WTC11 (cell line): Measurements from ENCODE around the gene TMPRSS13. TPM values are rescaled to one million over a fixed set of nuclear protein-coding genes. Genes with fewer than 3 reads are reported as not detected.

Experiments
- ATAC-seq: fragments of 200-7000 bp; cut with Tn5 transposase; 2 replicates; pipeline ENCODE4 v1.10.0; 2021; ENCODE audit warnings: mild to moderate bottlenecking, moderate library complexity
- CTCF ChIA-PET: fragments of 300-600 bp; sonication (Branson Sonifier 250); formaldehyde crosslinking; loops from one replicate; lab custom pipeline; 2021; ENCODE audit warnings: antibody characterized with exemption; lab: Charles Lee
- POLR2A ChIA-PET: fragments of 350-600 bp; sonication (Branson Sonifier 250); formaldehyde crosslinking; loops from one replicate; lab custom pipeline; 2021; ENCODE audit warnings: antibody characterized with exemption; lab: Charles Lee
- DNase-seq: peaks from one replicate; pipeline ENCODE4 v3.0.0; 2021; ENCODE audit warnings: low spot score
- H3K27ac Mint-ChIP-seq: 2 replicates; pipeline ENCODE4 v1.8.0; 2021; ENCODE audit warnings: mixed read lengths
- H3K27me3 Mint-ChIP-seq: 2 replicates; pipeline ENCODE4 v1.8.0; 2021; ENCODE audit warnings: low read depth, mild to moderate bottlenecking, moderate library complexity, mixed read lengths
- H3K36me3 Mint-ChIP-seq: 2 replicates; pipeline ENCODE4 v1.8.0; 2021; ENCODE audit warnings: mixed read lengths
- H3K4me1 Mint-ChIP-seq: 2 replicates; pipeline ENCODE4 v1.8.0; 2022; ENCODE audit warnings: mixed read lengths
- H3K4me3 Mint-ChIP-seq: 2 replicates; pipeline ENCODE4 v1.8.0; 2021; ENCODE audit warnings: mild to moderate bottlenecking, moderate library complexity, mixed read lengths
- H3K9me3 Mint-ChIP-seq: 2 replicates; pipeline ENCODE4 v1.8.0; 2021; ENCODE audit warnings: mixed read lengths
- E2F5 ChIP-seq: sonication (generic); formaldehyde crosslinking; IDR thresholded peaks from 2 replicates; pipeline ENCODE4 v1.8.1; 2022; ENCODE audit warnings: mild to moderate bottlenecking, moderate library complexity, missing genetic modification reagents
- EMX1 ChIP-seq: fragments of 250-450 bp; sonication (Bioruptor Pico); IDR thresholded peaks from 2 replicates; pipeline ENCODE4 v1.8.0; 2021; ENCODE audit warnings: mild to moderate bottlenecking
- ETV6 ChIP-seq: sonication (generic); formaldehyde crosslinking; IDR thresholded peaks from 2 replicates; pipeline ENCODE4 v1.8.1; 2022; ENCODE audit warnings: mild to moderate bottlenecking, missing genetic modification reagents
- GABPB1 ChIP-seq: sonication (generic); formaldehyde crosslinking; IDR thresholded peaks from 2 replicates; pipeline ENCODE4 v1.8.1; 2023; ENCODE audit warnings: mild to moderate bottlenecking, missing genetic modification reagents
- GRHL2 ChIP-seq: fragments of 250-450 bp; sonication (Bioruptor Pico); IDR thresholded peaks from 2 replicates; pipeline ENCODE4 v1.8.0; 2022; ENCODE audit warnings: mild to moderate bottlenecking, moderate library complexity; ENCODE audit not compliant: insufficient replicate concordance, severe bottlenecking
- IRF1 ChIP-seq: sonication (generic); formaldehyde crosslinking; IDR thresholded peaks from 2 replicates; pipeline ENCODE4 v1.8.0; 2023; ENCODE audit warnings: missing genetic modification reagents
- IRF2 ChIP-seq: sonication (generic); formaldehyde crosslinking; IDR thresholded peaks from 2 replicates; pipeline ENCODE4 v1.8.0; 2022; ENCODE audit warnings: low read depth, missing genetic modification reagents, borderline replicate concordance
- KAT7 ChIP-seq: sonication (generic); formaldehyde crosslinking; IDR thresholded peaks from 2 replicates; pipeline ENCODE4 v1.8.1; 2023; ENCODE audit warnings: missing genetic modification reagents, mild to moderate bottlenecking, borderline replicate concordance
- MLX ChIP-seq: sonication (generic); formaldehyde crosslinking; IDR thresholded peaks from 2 replicates; pipeline ENCODE4 v1.8.1; 2023; ENCODE audit warnings: mild to moderate bottlenecking, missing genetic modification reagents, moderate library complexity
- MXD4 ChIP-seq: fragments of 250-450 bp; sonication (Bioruptor Pico); IDR thresholded peaks from 2 replicates; pipeline ENCODE4 v1.8.0; 2021; ENCODE audit warnings: mild to moderate bottlenecking, moderate library complexity, borderline replicate concordance
- NFATC4 ChIP-seq: fragments of 250-450 bp; sonication (Bioruptor Pico); IDR thresholded peaks from 2 replicates; pipeline ENCODE4 v1.9.0; 2021; ENCODE audit warnings: mild to moderate bottlenecking
- OVOL2 ChIP-seq: fragments of 250-450 bp; sonication (Bioruptor Pico); IDR thresholded peaks from 2 replicates; pipeline ENCODE4 v1.9.0; 2021; ENCODE audit warnings: mild to moderate bottlenecking, borderline replicate concordance
- PRDM15 ChIP-seq: sonication (generic); formaldehyde crosslinking; IDR thresholded peaks from 2 replicates; pipeline ENCODE4 v1.8.0; 2022; ENCODE audit warnings: missing genetic modification reagents
- RELA ChIP-seq: sonication (generic); formaldehyde crosslinking; IDR thresholded peaks from 2 replicates; pipeline ENCODE4 v1.8.1; 2022; ENCODE audit warnings: missing genetic modification reagents, mild to moderate bottlenecking, borderline replicate concordance
- TP53 ChIP-seq: sonication (generic); formaldehyde crosslinking; IDR thresholded peaks from 2 replicates; pipeline ENCODE4 v1.8.1; 2023; ENCODE audit warnings: mild to moderate bottlenecking, missing genetic modification reagents
- USF1 ChIP-seq: sonication (generic); formaldehyde crosslinking; IDR thresholded peaks from 2 replicates; pipeline ENCODE4 v1.8.0; 2022; ENCODE audit warnings: mild to moderate bottlenecking, missing genetic modification reagents
- USF2 ChIP-seq: sonication (generic); formaldehyde crosslinking; IDR thresholded peaks from 2 replicates; pipeline ENCODE4 v1.8.1; 2023; ENCODE audit warnings: mild to moderate bottlenecking, missing genetic modification reagents, moderate library complexity
- ZNF121 ChIP-seq: sonication (generic); formaldehyde crosslinking; IDR thresholded peaks from 2 replicates; pipeline ENCODE4 v1.8.0; 2023; ENCODE audit warnings: missing genetic modification reagents
- ZNF232 ChIP-seq: sonication (generic); formaldehyde crosslinking; IDR thresholded peaks from 2 replicates; pipeline ENCODE4 v1.8.0; 2022; ENCODE audit warnings: mild to moderate bottlenecking, missing genetic modification reagents
- ZNF423 ChIP-seq: fragments of 250-450 bp; sonication (Bioruptor Pico); IDR thresholded peaks from 2 replicates; pipeline ENCODE4 v2.1.2; 2022; ENCODE audit warnings: mild to moderate bottlenecking, moderate library complexity
- ZNF512 ChIP-seq: sonication (generic); formaldehyde crosslinking; IDR thresholded peaks from 2 replicates; pipeline ENCODE4 v1.8.1; 2022; ENCODE audit warnings: missing genetic modification reagents, borderline replicate concordance
- total RNA-seq: library from RNA; stranded (reverse); gene quantifications from 3 replicates; pipeline ENCODE4 v1.2.3, GENCODE V29; 2021

TMPRSS13 gene
- total RNA-seq, 1 experiment from 2014 or later: 0.63 TPM

- no peak for TF ChIP-seq GRHL2 (CRISPR knock-in tag)
- TF ChIP-seq, all 79 proteins: peak for 0
- Mint-ChIP-seq H3K9me3 (no peaks in the 10 kb centered on the region), H3K27me3 (peaks cover 27% of the 10 kb centered on the region), H3K27ac (no peak overlapping the region), H3K36me3 (no peaks in the 10 kb centered on the region), H3K4me1 (peaks cover 31% of the 10 kb centered on the region), H3K4me3 (no peak overlapping the region)
- no peak for ATAC-seq
- ChIA-PET POLR2A (no interaction called here), CTCF (no interaction called here)
- DNase-seq: no peak
Observed at GRCh38 chr11:117863383-117863782, 65.8 kb downstream of the TMPRSS13 start.

GRCh38 chr11:117862753-117863152 lies 66.4 kb downstream of the TMPRSS13 start:
- ChIA-PET CTCF (interaction anchor here (2.2 kb wide), 1 partner anchor 42 kb away, joined by 16 read pairs; no protein-coding TSS in a partner anchor), POLR2A (no interaction called here)
- H3K9me3 Mint-ChIP-seq: no peaks in the 10 kb centered on the region
- H3K36me3 Mint-ChIP-seq: no peaks in the 10 kb centered on the region
- peaks cover 21% of the 10 kb centered on the region for H3K27me3 Mint-ChIP-seq
- H3K27ac Mint-ChIP-seq: no peak overlapping the region
- DNase-seq (no peak), ATAC-seq (no peak)
- no peak overlapping the region for H3K4me3 Mint-ChIP-seq
- TF ChIP-seq NFATC4 (CRISPR knock-in tag) (no peak), USF1 (CRISPR knock-in tag) (no peak), IRF2 (CRISPR knock-in tag) (no peak), ZNF121 (no peak), EMX1 (CRISPR knock-in tag) (no peak), MXD4 (CRISPR knock-in tag) (no peak), RELA (CRISPR knock-in tag) (no peak), ZNF512 (CRISPR knock-in tag) (no peak), USF2 (CRISPR knock-in tag) (no peak), GABPB1 (no peak), PRDM15 (no peak), ZNF232 (no peak), MLX (CRISPR knock-in tag) (no peak), ETV6 (no peak), IRF1 (CRISPR knock-in tag) (no peak), TP53 (CRISPR knock-in tag) (no peak), OVOL2 (CRISPR knock-in tag) (no peak), E2F5 (no peak), KAT7 (CRISPR knock-in tag) (no peak), ZNF423 (CRISPR knock-in tag) (no peak)
- H3K4me1 Mint-ChIP-seq: peaks cover 29% of the 10 kb centered on the region
